Left lung (tissue), 10 donors: ENCODE data around the gene TRMT1L. TPM values are rescaled to one million over a fixed set of nuclear protein-coding genes. Genes with fewer than 3 reads are reported as not detected.

Experiments used
- ATAC-seq: fragments of 200-7000 bp; cut with Tn5 transposase; one replicate; pipeline ENCODE4 v1.9.1; 2020; ENCODE audit warnings: moderate library complexity
- DNase-seq, 4 donors: peaks; one replicate each; pipeline ENCODE4 v3.0.0-alpha.2; 2013 to 2020
- H3K27ac ChIP-seq, 2 donors: fragments of 200-600 bp; sonication (generic) in 1 of 2; one replicate each; pipeline versions ENCODE4 v1.5.0 to v1.8.0; 2020 to 2021
- H3K27me3 ChIP-seq, 2 donors: fragments of 200-600 bp; sonication (generic) in 1 of 2; one replicate each; pipeline versions ENCODE4 v1.5.0 to v1.8.0; 2020 to 2021
- H3K36me3 ChIP-seq, 2 donors: fragments of 200-600 bp; sonication (generic) in 1 of 2; one replicate each; pipeline versions ENCODE4 v1.5.0 to v1.8.0; 2020 to 2021
- H3K4me1 ChIP-seq, 2 donors: fragments of 200-600 bp; one replicate each; pipeline ENCODE4 v1.8.0; 2021
- H3K4me3 ChIP-seq, 2 donors: fragments of 200-600 bp; sonication (generic) in 1 of 2; one replicate each; pipeline versions ENCODE4 v1.5.0 to v1.8.0; 2020 to 2021; ENCODE audit warnings: mild to moderate bottlenecking in 1 of 2
- H3K9me3 ChIP-seq, 2 donors: fragments of 200-600 bp; sonication (generic) in 1 of 2; one replicate each; pipeline versions ENCODE4 v1.5.0 to v1.8.0; 2020 to 2021
- intact Hi-C, 2 donors: fragments of 100-400 bp; cut with DNase I; formaldehyde crosslinking; loops; one replicate each; pipeline versions ENCODE4 v1.11.2 to v1.14.2; 2022
- polyA plus RNA-seq, 6 donors: library from polyadenylated mRNA; unstranded; fragments of 120-200 nt; gene quantifications; one replicate each; pipeline ENCODE4 v1.2.1, GENCODE V29; 2013; ENCODE audit not compliant: insufficient read length in 6 of 6
- total RNA-seq, 2 donors: library from RNA; stranded (reverse); fragmentation: NEBNext Ultra II Directional; extraction: Animal tissue kit (Norgen Biotek cat#: 25700); gene quantifications; one replicate each; pipeline ENCODE4 v1.2.1, GENCODE V29; 2021
- TF ChIP-seq, protein P1 (sequence below), 2 donors: fragments of 200-600 bp; sonication (generic) in 1 of 2; IDR thresholded peaks; one replicate each; pipeline versions ENCODE4 v1.5.0 to v1.8.0; 2021; ENCODE audit warnings: antibody characterized with exemption in 2 of 2
- donor health status: DM: no; HTN: yes; CAD: no.
- donor health status: DM: no; HTN: no; CAD: no.

TRMT1L gene
- total and polyA plus RNA-seq, 8 donors = 17.0 to 24.7 (median 21.3) TPM

GRCh38 chr1:185069202-185069772 is 87.5 kb downstream of the TRMT1L start:
- H3K9me3 ChIP-seq = peaks cover 0 to 2% of the 10 kb centered on the region in 2 donors
- H3K4me3 ChIP-seq = no peak overlapping the region
- DNase-seq (no peak), ATAC-seq (no peak)
- H3K36me3 ChIP-seq = no peaks in the 10 kb centered on the region
- H3K4me1 ChIP-seq = no peaks in the 10 kb centered on the region
- TF ChIP-seq, protein P1, sequence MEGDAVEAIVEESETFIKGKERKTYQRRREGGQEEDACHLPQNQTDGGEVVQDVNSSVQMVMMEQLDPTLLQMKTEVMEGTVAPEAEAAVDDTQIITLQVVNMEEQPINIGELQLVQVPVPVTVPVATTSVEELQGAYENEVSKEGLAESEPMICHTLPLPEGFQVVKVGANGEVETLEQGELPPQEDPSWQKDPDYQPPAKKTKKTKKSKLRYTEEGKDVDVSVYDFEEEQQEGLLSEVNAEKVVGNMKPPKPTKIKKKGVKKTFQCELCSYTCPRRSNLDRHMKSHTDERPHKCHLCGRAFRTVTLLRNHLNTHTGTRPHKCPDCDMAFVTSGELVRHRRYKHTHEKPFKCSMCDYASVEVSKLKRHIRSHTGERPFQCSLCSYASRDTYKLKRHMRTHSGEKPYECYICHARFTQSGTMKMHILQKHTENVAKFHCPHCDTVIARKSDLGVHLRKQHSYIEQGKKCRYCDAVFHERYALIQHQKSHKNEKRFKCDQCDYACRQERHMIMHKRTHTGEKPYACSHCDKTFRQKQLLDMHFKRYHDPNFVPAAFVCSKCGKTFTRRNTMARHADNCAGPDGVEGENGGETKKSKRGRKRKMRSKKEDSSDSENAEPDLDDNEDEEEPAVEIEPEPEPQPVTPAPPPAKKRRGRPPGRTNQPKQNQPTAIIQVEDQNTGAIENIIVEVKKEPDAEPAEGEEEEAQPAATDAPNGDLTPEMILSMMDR (IDR thresholded peaks at IDR 0.05) = no peak
- intact Hi-C loops = no loop called here
- no peaks in the 10 kb centered on the region for H3K27me3 ChIP-seq
- H3K27ac ChIP-seq = no peak overlapping the region

DNA sequence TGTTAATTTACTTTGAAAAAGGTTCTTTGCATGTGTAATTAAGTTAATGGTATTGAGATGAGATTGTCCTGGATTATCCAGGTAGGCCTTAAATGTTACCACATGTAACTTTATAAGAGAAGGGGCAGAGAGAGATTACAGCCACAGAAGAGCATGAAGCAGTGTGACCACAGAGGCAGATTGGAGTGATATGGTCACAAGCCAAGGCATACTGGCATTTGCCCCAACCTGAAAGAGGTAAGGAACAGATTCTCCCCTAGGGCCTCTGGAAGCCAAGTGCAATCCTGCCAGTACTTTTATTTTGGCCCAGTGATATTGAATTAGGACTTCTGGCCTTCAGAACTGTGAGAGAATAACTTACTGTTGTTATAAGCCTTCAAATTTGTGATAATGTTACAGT is 88.4 kb downstream of the TRMT1L start:
- Histone ChIP-seq H3K27me3 (no peaks in the 10 kb centered on the region), H3K4me1 (peaks cover 0 to 5% of the 10 kb centered on the region in 2 donors), H3K27ac (no peak overlapping the region), H3K9me3 (peaks cover 0 to 2% of the 10 kb centered on the region in 2 donors), H3K4me3 (no peak overlapping the region), H3K36me3 (no peaks in the 10 kb centered on the region)
- TF ChIP-seq, protein P1 (IDR thresholded peaks at IDR 0.05) = no peak
- no peak for ATAC-seq
- DNase-seq = no peak
- intact Hi-C loops = no loop called here

Other genes with a start within 250 kb of the TRMT1L start
- gene NIBAN1, start 182.4 kb downstream of the TRMT1L start, total RNA-seq = 10 to 100 TPM; 18.8 to 54.3 TPM
- 10 to 100 TPM; 16.4 to 18.3 (median 17.2) TPM for gene NIBAN1, start 182.4 kb downstream of the TRMT1L start, polyA plus RNA-seq
- 10 to 100 TPM; 15.8 to 21.3 TPM for gene RNF2, start 111.4 kb downstream of the TRMT1L start, total RNA-seq
- gene RNF2, start 111.4 kb downstream of the TRMT1L start, polyA plus RNA-seq = 10 to 100 TPM; 38.3 to 46.2 (median 41.3) TPM
- gene SWT1, start 214 bp upstream of the TRMT1L start, total RNA-seq = 1 to 10 TPM; 6.5 to 7.1 TPM
- gene SWT1, start 214 bp upstream of the TRMT1L start, polyA plus RNA-seq = 10 to 100 TPM in 2 of 6 donors, 1 to 10 TPM in 4; 8.4 to 11.4 (median 9.7) TPM
- 100 to 1,000 TPM in 1 of 2 donors, 10 to 100 TPM in 1; 74.3 to 134 TPM for gene IVNS1ABP, start 160.3 kb upstream of the TRMT1L start, total RNA-seq
- gene IVNS1ABP, start 160.3 kb upstream of the TRMT1L start, polyA plus RNA-seq = 100 to 1,000 TPM; 144 to 215 (median 184) TPM